KMS-11 (cell line): Measurements from ENCODE around the gene NDUFA11.

ENCODE experiments used
- H2AFZ ChIP-seq: fragments of 200-600 bp; sonication (generic); 2 replicates; pipeline ENCODE4 v1.6.1; 2016; ENCODE audit warnings: antibody characterized with exemption, mixed run types, low read depth
- H3K27ac ChIP-seq: fragments of 200-600 bp; sonication (generic); 2 replicates; pipeline ENCODE4 v1.6.1; 2016; ENCODE audit warnings: mild to moderate bottlenecking, mixed run types
- H3K27me3 ChIP-seq: fragments of 200-600 bp; sonication (generic); 2 replicates; pipeline ENCODE4 v1.6.1; 2017; ENCODE audit warnings: mild to moderate bottlenecking, low read depth, mixed run types, moderate library complexity; ENCODE audit not compliant: insufficient read depth
- H3K36me3 ChIP-seq: fragments of 200-600 bp; sonication (generic); 2 replicates; pipeline ENCODE4 v1.6.1; 2017; ENCODE audit warnings: mild to moderate bottlenecking, mixed run types; ENCODE audit not compliant: insufficient read depth
- H3K4me1 ChIP-seq: fragments of 200-600 bp; sonication (generic); 2 replicates; pipeline ENCODE4 v1.6.1; 2016; ENCODE audit warnings: mild to moderate bottlenecking, low read depth, mixed run types; ENCODE audit not compliant: poor library complexity, severe bottlenecking
- H3K4me2 ChIP-seq: fragments of 200-600 bp; sonication (generic); 2 replicates; pipeline ENCODE4 v1.7.0; 2016; ENCODE audit warnings: mild to moderate bottlenecking, mixed run types
- H3K4me3 ChIP-seq: fragments of 200-600 bp; sonication (generic); IDR thresholded peaks from 2 replicates; pipeline ENCODE4 v1.6.1; 2017; ENCODE audit warnings: low read depth, low read length, mixed read lengths; ENCODE audit not compliant: insufficient read depth
- H3K79me2 ChIP-seq: fragments of 200-600 bp; sonication (generic); 2 replicates; pipeline ENCODE4 v1.6.1; 2016; ENCODE audit warnings: low read depth, mixed run types; ENCODE audit not compliant: insufficient read depth
- H3K9ac ChIP-seq: fragments of 200-600 bp; sonication (generic); 2 replicates; pipeline ENCODE4 v1.6.1; 2016; ENCODE audit warnings: mild to moderate bottlenecking, mixed run types
- H4K20me1 ChIP-seq: fragments of 200-600 bp; sonication (generic); 2 replicates; pipeline ENCODE4 v1.6.1; 2016; ENCODE audit warnings: mild to moderate bottlenecking, mixed run types; ENCODE audit not compliant: insufficient read depth
- TF ChIP-seq, protein P1 (sequence below): fragments of 200-600 bp; sonication (generic); conservative IDR thresholded peaks from 2 replicates; pipeline ENCODE4 v1.6.1; 2017; ENCODE audit warnings: low read depth, mild to moderate bottlenecking, antibody characterized with exemption, low read length, moderate library complexity, mixed read lengths

Gene NDUFA11

GRCh38 chr19:5950741-5951140, 47.2 kb upstream of the NDUFA11 start:
- H2AFZ ChIP-seq = no peak overlapping the region
- no peaks in the 10 kb centered on the region for H3K36me3 ChIP-seq
- H3K27me3 ChIP-seq = no peaks in the 10 kb centered on the region
- TF ChIP-seq, protein P1, sequence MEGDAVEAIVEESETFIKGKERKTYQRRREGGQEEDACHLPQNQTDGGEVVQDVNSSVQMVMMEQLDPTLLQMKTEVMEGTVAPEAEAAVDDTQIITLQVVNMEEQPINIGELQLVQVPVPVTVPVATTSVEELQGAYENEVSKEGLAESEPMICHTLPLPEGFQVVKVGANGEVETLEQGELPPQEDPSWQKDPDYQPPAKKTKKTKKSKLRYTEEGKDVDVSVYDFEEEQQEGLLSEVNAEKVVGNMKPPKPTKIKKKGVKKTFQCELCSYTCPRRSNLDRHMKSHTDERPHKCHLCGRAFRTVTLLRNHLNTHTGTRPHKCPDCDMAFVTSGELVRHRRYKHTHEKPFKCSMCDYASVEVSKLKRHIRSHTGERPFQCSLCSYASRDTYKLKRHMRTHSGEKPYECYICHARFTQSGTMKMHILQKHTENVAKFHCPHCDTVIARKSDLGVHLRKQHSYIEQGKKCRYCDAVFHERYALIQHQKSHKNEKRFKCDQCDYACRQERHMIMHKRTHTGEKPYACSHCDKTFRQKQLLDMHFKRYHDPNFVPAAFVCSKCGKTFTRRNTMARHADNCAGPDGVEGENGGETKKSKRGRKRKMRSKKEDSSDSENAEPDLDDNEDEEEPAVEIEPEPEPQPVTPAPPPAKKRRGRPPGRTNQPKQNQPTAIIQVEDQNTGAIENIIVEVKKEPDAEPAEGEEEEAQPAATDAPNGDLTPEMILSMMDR = no peak
- no peak overlapping the region for H3K27ac ChIP-seq
- H3K4me3 ChIP-seq = no peak overlapping the region
- H3K79me2 ChIP-seq = peaks cover 56% of the 10 kb centered on the region
- no peaks in the 10 kb centered on the region for H4K20me1 ChIP-seq
- H3K4me2 ChIP-seq = no peak overlapping the region
- peaks cover 29% of the 10 kb centered on the region for H3K4me1 ChIP-seq
- no peak overlapping the region for H3K9ac ChIP-seq

- Histone ChIP-seq H2AFZ (no peak overlapping the region), H3K4me2 (no peak overlapping the region), H3K36me3 (no peaks in the 10 kb centered on the region), H3K27ac (no peak overlapping the region), H3K4me3 (no peak overlapping the region), H3K79me2 (peaks cover 47% of the 10 kb centered on the region), H3K9ac (no peak overlapping the region), H3K27me3 (no peaks in the 10 kb centered on the region), H4K20me1 (no peaks in the 10 kb centered on the region), H3K4me1 (peaks cover 20% of the 10 kb centered on the region)
- TF ChIP-seq, protein P1 = no peak
These were observed 46.3 kb upstream of the NDUFA11 start for GRCh38 chr19:5949792-5950305.

DNA sequence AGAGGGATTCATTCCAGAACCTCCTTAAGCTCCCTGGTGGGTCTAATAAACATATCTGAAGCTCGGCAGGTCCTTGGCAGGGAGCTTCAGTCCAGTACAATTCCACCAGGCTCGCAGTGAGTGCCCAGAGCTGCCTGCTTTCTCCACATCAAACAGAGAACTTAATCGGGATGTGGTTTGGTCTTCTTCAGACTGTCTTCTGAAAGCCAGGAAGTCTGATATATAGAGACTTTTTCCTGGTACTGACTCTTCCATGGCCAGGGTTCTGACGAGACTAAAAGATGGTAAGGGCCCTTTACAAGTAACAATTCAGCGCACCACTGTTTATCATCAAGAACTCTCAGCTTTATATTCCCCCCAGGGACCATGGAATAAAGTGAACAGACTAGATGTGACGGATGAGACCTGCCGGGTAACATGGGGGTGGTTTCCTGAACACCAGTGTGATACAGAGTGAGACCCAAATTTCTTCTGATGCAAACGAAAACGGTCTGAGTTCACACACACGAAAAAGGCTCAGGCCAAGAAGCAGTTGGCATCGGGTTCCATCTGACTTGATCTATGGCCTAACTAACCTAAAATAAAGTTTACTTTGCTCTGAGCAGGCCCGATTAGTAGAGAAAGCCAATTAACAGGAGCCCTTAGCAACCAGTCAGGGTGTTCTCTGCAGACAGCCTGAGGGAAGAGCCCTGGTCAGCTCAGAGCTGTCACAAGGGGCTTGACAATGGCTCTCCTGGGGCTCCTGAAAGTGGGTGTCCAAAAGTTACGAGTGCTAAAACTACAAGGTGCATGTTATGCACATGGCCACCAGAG, 45.4 kb upstream of the NDUFA11 start:
- peaks cover 13% of the 10 kb centered on the region for H3K4me1 ChIP-seq
- H2AFZ ChIP-seq = no peak overlapping the region
- H3K4me3 ChIP-seq = no peak overlapping the region
- H3K27ac ChIP-seq = no peak overlapping the region
- no peak overlapping the region for H3K9ac ChIP-seq
- TF ChIP-seq, protein P1 = no peak
- no peaks in the 10 kb centered on the region for H3K36me3 ChIP-seq
- H3K4me2 ChIP-seq = no peak overlapping the region
- H3K79me2 ChIP-seq = peaks cover 38% of the 10 kb centered on the region
- no peaks in the 10 kb centered on the region for H4K20me1 ChIP-seq
- H3K27me3 ChIP-seq = no peaks in the 10 kb centered on the region

- H3K79me2 ChIP-seq = peaks cover 23% of the 10 kb centered on the region
- no peaks in the 10 kb centered on the region for H3K27me3 ChIP-seq
- H3K4me1 ChIP-seq = no peaks in the 10 kb centered on the region
- TF ChIP-seq, protein P1 = no peak
- no peak overlapping the region for H2AFZ ChIP-seq
- H4K20me1 ChIP-seq = no peaks in the 10 kb centered on the region
- H3K4me3 ChIP-seq = no peak overlapping the region
- no peak overlapping the region for H3K27ac ChIP-seq
- H3K36me3 ChIP-seq = no peaks in the 10 kb centered on the region
- H3K4me2 ChIP-seq = no peak overlapping the region
- H3K9ac ChIP-seq = no peak overlapping the region
These were observed 43.8 kb upstream of the NDUFA11 start for GRCh38 chr19:5947435-5947834.
